GM23338 (cell line): ENCODE measurements around the gene KAT6B. TPM values are rescaled to one million over a fixed set of nuclear protein-coding genes. Genes with fewer than 3 reads are reported as not detected.
A peak's percentile ranks its signal among the peaks of the same experiment; 100 is the strongest.

ENCODE experiments used
- ATAC-seq: fragments of 200-7000 bp; cut with Tn5 transposase; 3 replicates; pipeline ENCODE4 v1.9.1; 2020
- DNase-seq: peaks from one replicate; pipeline ENCODE4 v3.0.0-alpha.2; 2015; ENCODE audit warnings: low spot score
- H2AFZ ChIP-seq: fragments of 200-600 bp; sonication (generic); 2 replicates; pipeline ENCODE4 v1.8.0; 2016; ENCODE audit warnings: antibody characterized with exemption, mild to moderate bottlenecking, moderate library complexity
- H3F3A ChIP-seq: fragments of 200-600 bp; sonication (generic); replicated peaks from 2 replicates; pipeline ENCODE4 v1.8.0; 2017; ENCODE audit warnings: antibody characterized with exemption, mixed run types, low read depth
- H3K27ac ChIP-seq: fragments of 200-600 bp; sonication (generic); 2 replicates; pipeline ENCODE4 v1.6.1; 2016; ENCODE audit warnings: low read depth
- H3K27me3 ChIP-seq: fragments of 200-600 bp; sonication (generic); 2 replicates; pipeline ENCODE4 v1.8.0; 2016; ENCODE audit warnings: mild to moderate bottlenecking, mixed run types, moderate library complexity; ENCODE audit not compliant: insufficient read depth
- H3K36me3 ChIP-seq: fragments of 200-600 bp; sonication (generic); 2 replicates; pipeline ENCODE4 v1.8.0; 2016; ENCODE audit warnings: mild to moderate bottlenecking; ENCODE audit not compliant: insufficient read depth
- H3K4me1 ChIP-seq: fragments of 200-600 bp; sonication (generic); 2 replicates; pipeline ENCODE4 v1.8.0; 2016; ENCODE audit warnings: mild to moderate bottlenecking, moderate library complexity; ENCODE audit not compliant: insufficient read depth
- H3K4me2 ChIP-seq: fragments of 200-600 bp; sonication (generic); 2 replicates; pipeline ENCODE4 v1.7.1; 2017; ENCODE audit warnings: mixed run types
- H3K4me3 ChIP-seq: fragments of 200-600 bp; sonication (generic); 2 replicates; pipeline ENCODE4 v1.6.1; 2016; ENCODE audit warnings: mixed run types
- H3K79me2 ChIP-seq: fragments of 200-600 bp; sonication (generic); replicated peaks from 2 replicates; pipeline ENCODE4 v1.8.0; 2017; ENCODE audit warnings: mild to moderate bottlenecking; ENCODE audit not compliant: insufficient read depth
- H3K9me2 ChIP-seq: fragments of 200-600 bp; sonication (generic); 2 replicates; pipeline ENCODE4 v1.8.0; 2017; ENCODE audit not compliant: insufficient read depth
- H4K20me1 ChIP-seq: fragments of 200-600 bp; sonication (generic); replicated peaks from 2 replicates; pipeline ENCODE4 v1.8.0; 2017; ENCODE audit warnings: mild to moderate bottlenecking; ENCODE audit not compliant: insufficient read depth
- H3K27ac Mint-ChIP-seq: 2 replicates; pipeline ENCODE4 v1.8.0; 2020; ENCODE audit warnings: inconsistent platforms, mild to moderate bottlenecking, moderate library complexity, mixed read lengths
- H3K27me3 Mint-ChIP-seq: 3 replicates; pipeline ENCODE4 v1.8.0; 2022; ENCODE audit warnings: low read depth, mild to moderate bottlenecking, moderate library complexity, mixed read lengths, inconsistent platforms; ENCODE audit not compliant: insufficient read depth, poor library complexity
- H3K36me3 Mint-ChIP-seq: 3 replicates; pipeline ENCODE4 v1.8.0; 2021; ENCODE audit warnings: low read depth, mild to moderate bottlenecking, inconsistent platforms, moderate library complexity, mixed read lengths
- H3K4me1 Mint-ChIP-seq: 3 replicates; pipeline ENCODE4 v1.8.0; 2020; ENCODE audit warnings: mild to moderate bottlenecking, inconsistent platforms, mixed read lengths
- H3K4me3 Mint-ChIP-seq: 3 replicates; pipeline ENCODE4 v1.8.0; 2021; ENCODE audit warnings: moderate library complexity, mild to moderate bottlenecking, inconsistent platforms, mixed read lengths
- H3K9me3 Mint-ChIP-seq: 3 replicates; pipeline ENCODE4 v1.8.0; 2020; ENCODE audit warnings: moderate library complexity, mild to moderate bottlenecking, inconsistent platforms, mixed read lengths
- CREB1 ChIP-seq: fragments of 250-450 bp; sonication (Bioruptor Pico); IDR thresholded peaks from 2 replicates; pipeline ENCODE4 v1.5.0; 2020; ENCODE audit warnings: low read depth, mild to moderate bottlenecking, moderate library complexity
- ETS1 ChIP-seq: IDR thresholded peaks from 2 replicates; pipeline ENCODE4 v1.6.1; 2016; ENCODE audit warnings: antibody characterized with exemption
- EZH2 ChIP-seq: fragments of 200-600 bp; sonication (generic); IDR thresholded peaks from one replicate; pipeline ENCODE4 v1.8.0; 2017; ENCODE audit warnings: antibody characterized with exemption, mild to moderate bottlenecking, low read depth; ENCODE audit not compliant: unreplicated experiment
- JUNB ChIP-seq: IDR thresholded peaks from one replicate; pipeline ENCODE4 v1.6.1; 2016; ENCODE audit warnings: antibody characterized with exemption; ENCODE audit not compliant: unreplicated experiment
- NANOG ChIP-seq: IDR thresholded peaks from 2 replicates; pipeline ENCODE4 v1.6.1; 2016; ENCODE audit warnings: antibody characterized with exemption, borderline replicate concordance
- POLR2AphosphoS5 ChIP-seq: IDR thresholded peaks from 2 replicates; pipeline ENCODE4 v1.6.1; 2016; ENCODE audit warnings: antibody characterized with exemption, low read depth
- REST ChIP-seq: IDR thresholded peaks from one replicate; pipeline ENCODE4 v1.6.1; 2018; ENCODE audit warnings: antibody characterized with exemption; ENCODE audit not compliant: unreplicated experiment
- ZNF114 ChIP-seq: fragments of 250-450 bp; sonication (Bioruptor Pico); IDR thresholded peaks from 2 replicates; pipeline ENCODE4 v1.5.0; 2020; ENCODE audit warnings: mild to moderate bottlenecking, moderate library complexity
- ZNF331 ChIP-seq: fragments of 250-450 bp; sonication (Bioruptor Pico); IDR thresholded peaks from 2 replicates; pipeline ENCODE4 v1.5.0; 2020; ENCODE audit warnings: low read depth, mild to moderate bottlenecking, moderate library complexity
- polyA plus RNA-seq: library from polyadenylated mRNA; unstranded; fragments of >200 nt; fragmentation: Nextera tagmentation; extraction: Ambion mirVana; gene quantifications from 2 replicates; pipeline ENCODE4 v1.2.1, GENCODE V29; 2016
- total RNA-seq: library from RNA; depleted of rRNA; stranded (reverse); fragments of >200 nt; shearing (Covaris generic); gene quantifications from 2 replicates; pipeline ENCODE4 v1.2.3, GENCODE V29; 2014

The KAT6B gene
- total and polyA plus RNA-seq, 2 experiments from 2014 or later: 21.3 to 31.4 TPM

GRCh38 chr10:75058161-75058560 is 231.8 kb downstream of the KAT6B start:
- Histone ChIP-seq H3K79me2 (no peaks in the 10 kb centered on the region), H3K27ac (no peak overlapping the region), H3F3A (no peaks in the 10 kb centered on the region), H4K20me1 (no peaks in the 10 kb centered on the region), H3K4me1 (no peaks in the 10 kb centered on the region), H3K4me3 (0 out of 2 replicates have a peak overlapping the region, but pooled peaks have one; percentile 34), H3K27me3 (no peaks in the 10 kb centered on the region), H3K4me2 (peak overlapping the region; percentile 72), H2AFZ (peak overlapping the region; percentile 90), H3K9me2 (no peaks in the 10 kb centered on the region; the same call in none of the 2 replicates), H3K36me3 (no peaks in the 10 kb centered on the region)
- H3K27ac Mint-ChIP-seq: no peak overlapping the region
- H3K4me3 Mint-ChIP-seq: no peak overlapping the region
- peaks cover 3% of the 10 kb centered on the region for H3K27me3 Mint-ChIP-seq
- ATAC-seq (peak; percentile 29; the same call in 2 of the 3 replicates), DNase-seq (no peak)
- no peaks in the 10 kb centered on the region for H3K4me1 Mint-ChIP-seq
- no peaks in the 10 kb centered on the region for H3K9me3 Mint-ChIP-seq
- TF ChIP-seq POLR2AphosphoS5 (no peak), ETS1 (no peak), NANOG (no peak)
- no peaks in the 10 kb centered on the region for H3K36me3 Mint-ChIP-seq

GRCh38 chr10:75061709-75062505 is 235.5 kb downstream of the KAT6B start:
- H3F3A ChIP-seq: no peaks in the 10 kb centered on the region
- no peaks in the 10 kb centered on the region for H3K9me3 Mint-ChIP-seq
- ATAC-seq (no peak), DNase-seq (no peak)
- no peak overlapping the region for H3K27ac Mint-ChIP-seq
- no peaks in the 10 kb centered on the region; the same call in none of the 2 replicates for H3K9me2 ChIP-seq
- peaks cover 3% of the 10 kb centered on the region; the same call in 2 of the 3 replicates for H3K4me1 Mint-ChIP-seq
- no peaks in the 10 kb centered on the region for H3K36me3 Mint-ChIP-seq
- peak overlapping the region; percentile 66; the same call in 1 of the 2 replicates for H2AFZ ChIP-seq
- peaks cover 3% of the 10 kb centered on the region for H3K27me3 Mint-ChIP-seq
- H3K4me3 ChIP-seq: no peak overlapping the region
- no peak overlapping the region for H3K27ac ChIP-seq
- H3K4me2 ChIP-seq: no peak overlapping the region
- no peaks in the 10 kb centered on the region for H3K36me3 ChIP-seq
- H3K27me3 ChIP-seq: no peaks in the 10 kb centered on the region
- H4K20me1 ChIP-seq: no peaks in the 10 kb centered on the region
- H3K4me3 Mint-ChIP-seq: no peak overlapping the region
- 0 out of 2 replicates have a peak, but pooled peaks cover 3% of the 10 kb centered on the region for H3K4me1 ChIP-seq
- no peaks in the 10 kb centered on the region for H3K79me2 ChIP-seq
- TF ChIP-seq POLR2AphosphoS5 (no peak), JUNB (no peak), EZH2 (no peak), ZNF331 (CRISPR knock-in tag) (no peak), REST (no peak), ZNF114 (CRISPR knock-in tag) (no peak), NANOG (no peak), ETS1 (no peak), CREB1 (CRISPR knock-in tag) (no peak)
